Heart right ventricle (tissue), 16 donors: ENCODE measurements around the gene POP4. TPM values are rescaled to one million over a fixed set of nuclear protein-coding genes. Genes with fewer than 3 reads are reported as not detected.

Source experiments
- ATAC-seq, 8 donors: fragments of 200-7000 bp; cut with Tn5 transposase; one replicate each; pipeline ENCODE4 v1.9.1; 2020; ENCODE audit warnings: mild to moderate bottlenecking in 8 of 8, moderate library complexity in 8 of 8, moderate number of reproducible peaks in 1 of 8
- DNase-seq, 2 donors: peaks; one replicate each; pipeline ENCODE4 v3.0.0-alpha.2; 2020
- H3K27ac ChIP-seq, 10 donors: fragments of 200-600 bp; sonication (generic) in 2 of 10; one replicate each; pipeline versions ENCODE4 v1.5.0 to v1.8.0; 2020 to 2022; ENCODE audit warnings: mild to moderate bottlenecking in 3 of 10
- H3K27me3 ChIP-seq, 7 donors: fragments of 200-600 bp; one replicate each; pipeline ENCODE4 v1.8.0; 2021 to 2022; ENCODE audit warnings: mild to moderate bottlenecking in 2 of 7
- H3K36me3 ChIP-seq, 9 donors: fragments of 200-600 bp; sonication (generic) in 1 of 9; one replicate each; pipeline versions ENCODE4 v1.5.0 to v1.8.0; 2020 to 2022; ENCODE audit warnings: mild to moderate bottlenecking in 2 of 9
- H3K4me1 ChIP-seq, 9 donors: fragments of 200-600 bp; sonication (generic) in 1 of 9; one replicate each; pipeline versions ENCODE4 v1.5.0 to v1.8.0; 2020 to 2022; ENCODE audit warnings: mild to moderate bottlenecking in 4 of 9
- H3K4me3 ChIP-seq, 10 donors: fragments of 200-600 bp; sonication (generic) in 2 of 10; one replicate each; pipeline versions ENCODE4 v1.5.0 to v1.8.0; 2020 to 2022; ENCODE audit warnings: mild to moderate bottlenecking in 7 of 10, moderate library complexity in 2 of 10
- H3K9me3 ChIP-seq, 11 donors: fragments of 200-600 bp in 10 of 11; sonication (generic) in 2 of 11; one replicate each; pipeline versions ENCODE4 v1.5.0 to v1.8.0; 2013 to 2022; ENCODE audit warnings: mild to moderate bottlenecking in 2 of 11, control low read depth in 1 of 11, moderate library complexity in 1 of 11
- WGBS, 2 donors: extraction: QIAGEN DNeasy Blood & Tissue Kit; methylation state at CpG; one replicate each; pipeline ENCODE4 v1.1.7; 2013; ENCODE audit warnings: inconsistent platforms in 1 of 2; 5-methylcytosine and 5-hydroxymethylcytosine counted together
- intact Hi-C, 10 donors: fragments of 100-400 bp; cut with DNase I; formaldehyde crosslinking; loops; one replicate each; pipeline versions ENCODE4 v1.11.1 to v1.14.2; 2022
- polyA plus RNA-seq, 2 donors: library from polyadenylated mRNA; stranded (reverse); fragments of 200-250 nt; gene quantifications; one replicate each; pipeline ENCODE4 v1.2.3, GENCODE V29; 2013
- total RNA-seq, 10 donors: library from RNA; stranded (reverse); fragmentation: NEBNext Ultra II Directional in 3 of 10; extraction: Animal tissue kit (Norgen Biotek cat#: 25700) in 3 of 10; gene quantifications; one replicate each; pipeline versions ENCODE4 v1.2.1 to v1.2.4, GENCODE V29; 2021 to 2023
- TF ChIP-seq, protein P1 (sequence below), 9 donors: fragments of 200-600 bp; sonication (generic) in 2 of 9; IDR thresholded peaks; one replicate each; pipeline versions ENCODE4 v1.5.0 to v1.8.0; 2021 to 2022; ENCODE audit warnings: antibody characterized with exemption in 9 of 9, mild to moderate bottlenecking in 5 of 9, moderate library complexity in 1 of 9
- donor health status: Arrhythmogenic right ventricular cardiomyopathy.
- donor health status: ischemic (EF 13 %, LVEDD 7.1; RV severe dilation, severe dysfunction).
- donor health status: healthy with polysubstance abuse.
- donor health status: DM: no; HTN: yes; CAD: no.
- donor health status: DM: no; HTN: no; CAD: no.
- donor health status: ischemic (EF 25% LVEDD 6.9; RV normal size, moderate dysfunction).
- donor health status: ischemic (EF 25% LVEDD 5.7; RV mildly dilated, moderate dysfunction).
- donor health status: healthy.
- donor health status: DM: yes; HTN: yes; CAD: no.
- donor health status: Ischemic cardiomyopathy.
- donor health status: ischemic (EF 35%, LVEDD 5.7; RV mildly dilated, moderate dysfunction).
- donor health status: nonischemic (EF 11% LVEDD 7.7; RV severe dilation, severe dysfunction).
- donor health status: DM: yes; HTN: yes; CAD: no.
- donor health status: PGD.
- donor health status: ischemic (EF 29% LVEDD 5.4; RV normal size, mild dysfunction).
- donor health status: nonischemic (EF 23%, LVEDD 6.1; RV moderate dilation, normal function).

POP4 gene
- total and polyA plus RNA-seq, 12 donors: 46.6 to 108 (median 51.7) TPM

DNA sequence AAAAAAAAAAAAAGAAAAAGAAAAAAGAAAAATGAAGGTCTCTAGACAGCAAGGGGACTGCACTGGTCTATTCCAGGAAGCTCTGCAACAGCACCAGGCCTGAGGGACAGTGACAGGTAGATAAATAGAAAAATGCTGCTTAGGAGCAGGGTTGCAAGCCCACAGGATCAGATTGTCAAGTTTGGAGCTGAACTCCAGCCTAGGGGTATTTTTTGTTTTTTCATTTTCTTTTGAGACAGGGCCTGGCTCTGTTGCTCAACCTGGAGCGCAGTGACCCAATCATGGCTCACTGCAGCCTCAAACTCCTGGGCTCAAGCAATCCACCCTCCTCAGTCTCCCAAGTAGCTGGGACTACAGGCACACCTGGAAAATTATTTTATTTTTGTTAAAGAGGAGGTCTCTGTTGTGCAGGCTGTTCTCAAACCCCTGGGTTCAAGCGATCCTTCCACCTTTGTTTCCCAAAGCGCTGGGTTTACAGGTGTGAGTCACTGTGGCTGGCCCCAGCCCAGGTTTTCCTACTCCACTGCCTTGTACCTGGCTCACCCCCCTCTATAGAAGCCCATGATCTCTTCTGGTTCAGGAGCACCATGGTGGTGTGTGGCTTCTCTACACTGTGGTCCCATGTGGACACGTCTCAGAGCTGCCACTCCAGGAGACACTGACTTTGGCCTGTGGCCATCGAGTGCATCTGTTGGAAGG is 23.9 kb downstream of the POP4 start:
- DNase-seq: no peak
- intact Hi-C loops: no loop called here

DNA sequence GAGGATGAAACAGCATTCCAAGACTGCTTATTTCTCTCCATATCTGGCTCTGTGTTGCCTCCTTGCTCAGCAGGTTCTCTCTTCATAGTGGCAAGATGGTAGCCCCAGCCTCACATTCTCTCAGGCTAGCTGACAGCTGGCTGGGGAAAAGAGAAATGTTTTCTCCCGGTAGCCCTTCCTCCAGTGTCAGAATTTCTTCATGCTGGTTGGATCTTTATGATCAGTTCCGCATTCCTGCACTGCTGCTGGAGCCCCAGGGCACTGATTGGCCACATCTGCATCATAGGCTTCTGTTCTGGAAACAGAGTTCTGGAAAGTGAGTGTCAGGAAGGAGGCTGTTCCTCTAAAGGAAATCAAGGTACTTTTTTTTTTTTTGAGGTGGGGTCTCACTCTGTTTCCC is 24.6 kb downstream of the POP4 start:
- H3K36me3 ChIP-seq: no peaks in the 10 kb centered on the region
- TF ChIP-seq, protein P1, sequence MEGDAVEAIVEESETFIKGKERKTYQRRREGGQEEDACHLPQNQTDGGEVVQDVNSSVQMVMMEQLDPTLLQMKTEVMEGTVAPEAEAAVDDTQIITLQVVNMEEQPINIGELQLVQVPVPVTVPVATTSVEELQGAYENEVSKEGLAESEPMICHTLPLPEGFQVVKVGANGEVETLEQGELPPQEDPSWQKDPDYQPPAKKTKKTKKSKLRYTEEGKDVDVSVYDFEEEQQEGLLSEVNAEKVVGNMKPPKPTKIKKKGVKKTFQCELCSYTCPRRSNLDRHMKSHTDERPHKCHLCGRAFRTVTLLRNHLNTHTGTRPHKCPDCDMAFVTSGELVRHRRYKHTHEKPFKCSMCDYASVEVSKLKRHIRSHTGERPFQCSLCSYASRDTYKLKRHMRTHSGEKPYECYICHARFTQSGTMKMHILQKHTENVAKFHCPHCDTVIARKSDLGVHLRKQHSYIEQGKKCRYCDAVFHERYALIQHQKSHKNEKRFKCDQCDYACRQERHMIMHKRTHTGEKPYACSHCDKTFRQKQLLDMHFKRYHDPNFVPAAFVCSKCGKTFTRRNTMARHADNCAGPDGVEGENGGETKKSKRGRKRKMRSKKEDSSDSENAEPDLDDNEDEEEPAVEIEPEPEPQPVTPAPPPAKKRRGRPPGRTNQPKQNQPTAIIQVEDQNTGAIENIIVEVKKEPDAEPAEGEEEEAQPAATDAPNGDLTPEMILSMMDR (IDR thresholded peaks at IDR 0.05): no peak
- peaks cover 0 to 5% (median 0%) of the 10 kb centered on the region in 11 donors for H3K9me3 ChIP-seq
- 73 to 76% methylated on average over 2 of the region's 2 CpGs for WGBS, 2 donors
- no peak for DNase-seq
- no peak overlapping the region for H3K4me3 ChIP-seq
- intact Hi-C loops: no loop called here
- ATAC-seq: no peak
- H3K27ac ChIP-seq: no peak overlapping the region
- H3K27me3 ChIP-seq: peaks cover 0 to 5% (median 0%) of the 10 kb centered on the region in 7 donors
- no peaks in the 10 kb centered on the region for H3K4me1 ChIP-seq

More for the DNA sequence above, 23.9 kb downstream of the POP4 start:
- WGBS, 2 donors: 83 to 90% methylated on average over 5 of the region's 5 CpGs
- H3K27ac ChIP-seq: no peak overlapping the region
- H3K27me3 ChIP-seq: peaks cover 0 to 5% (median 0%) of the 10 kb centered on the region in 7 donors
- no peak overlapping the region for H3K4me3 ChIP-seq
- peaks cover 0 to 5% (median 0%) of the 10 kb centered on the region in 11 donors for H3K9me3 ChIP-seq
- H3K36me3 ChIP-seq: no peaks in the 10 kb centered on the region
- no peak for ATAC-seq
- TF ChIP-seq, protein P1 (IDR thresholded peaks at IDR 0.05): no peak
- H3K4me1 ChIP-seq: no peaks in the 10 kb centered on the region

- no peak for DNase-seq
- Histone ChIP-seq H3K9me3 (peaks cover 0 to 5% (median 0%) of the 10 kb centered on the region in 11 donors), H3K27ac (no peak overlapping the region), H3K4me3 (no peak overlapping the region), H3K27me3 (peaks cover 0 to 5% (median 0%) of the 10 kb centered on the region in 7 donors), H3K4me1 (no peaks in the 10 kb centered on the region), H3K36me3 (no peaks in the 10 kb centered on the region)
- TF ChIP-seq, protein P1 (IDR thresholded peaks at IDR 0.05): no peak
- 93 to 94% methylated on average over 3 of the region's 3 CpGs for WGBS, 2 donors
- no peak for ATAC-seq
- intact Hi-C loops: no loop called here
Measured at GRCh38 chr19:29631450-29631849, 25.4 kb downstream of the POP4 start.

DNA sequence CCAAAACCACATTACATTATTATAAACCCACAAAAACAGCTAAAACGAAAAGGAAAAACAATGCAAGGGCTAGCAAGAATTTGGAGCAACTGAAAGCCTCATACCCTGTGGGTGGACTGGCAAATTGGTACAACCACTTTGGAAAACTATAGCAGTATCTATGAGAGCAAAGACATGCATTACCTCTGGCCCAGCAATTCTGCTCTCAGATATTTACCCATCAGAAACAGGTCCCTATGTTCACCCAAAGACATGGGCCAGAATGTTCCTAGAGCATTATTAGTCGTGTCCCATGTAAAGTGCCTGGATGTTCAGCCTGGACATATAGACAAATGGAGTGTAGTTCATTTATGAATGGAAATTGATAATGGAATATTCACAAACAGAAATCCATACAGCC is 27.9 kb downstream of the POP4 start:
- 76 to 80% methylated on average over 2 of the region's 2 CpGs for WGBS, 2 donors
- ATAC-seq (no peak), DNase-seq (no peak)
- Histone ChIP-seq H3K4me1 (no peaks in the 10 kb centered on the region), H3K9me3 (peaks cover 0 to 5% (median 0%) of the 10 kb centered on the region in 11 donors), H3K27me3 (peaks cover 0 to 5% (median 0%) of the 10 kb centered on the region in 7 donors), H3K27ac (no peak overlapping the region), H3K4me3 (no peak overlapping the region), H3K36me3 (no peaks in the 10 kb centered on the region)
- TF ChIP-seq, protein P1 (IDR thresholded peaks at IDR 0.05): no peak
- intact Hi-C loops: no loop called here
